ENCODE measurements around the gene SEZ6.
A peak's percentile ranks its signal among the peaks of the same experiment; 100 is the strongest.

SEZ6 gene

GRCh38 chr17:29032857-29033197 lies 27.0 kb upstream of the SEZ6 start:
- DNase-seq = no peak

GRCh38 chr17:29032013-29032856 lies 26.4 kb upstream of the SEZ6 start:
- no peak for DNase-seq

- no peak for DNase-seq
These were observed 25.7 kb upstream of the SEZ6 start for GRCh38 chr17:29031488-29031887.

GRCh38 chr17:29024316-29024952 lies 18.6 kb upstream of the SEZ6 start:
- no peak for DNase-seq

- no peak for DNase-seq
These were observed 16.2 kb upstream of the SEZ6 start for GRCh38 chr17:29022074-29022473.

- DNase-seq = no peak
These were observed 15.4 kb upstream of the SEZ6 start for GRCh38 chr17:29021226-29021625.

GRCh38 chr17:29020576-29020975 lies 14.7 kb upstream of the SEZ6 start:
- DNase-seq = no peak

- DNase-seq = no peak
These were observed 13.8 kb upstream of the SEZ6 start for GRCh38 chr17:29019475-29020181.

- DNase-seq = no peak
These were observed 13.1 kb upstream of the SEZ6 start for GRCh38 chr17:29018788-29019474.

- DNase-seq = no peak
These were observed 10.7 kb upstream of the SEZ6 start for GRCh38 chr17:29016345-29017210.

GRCh38 chr17:29014716-29015115 lies 8.9 kb upstream of the SEZ6 start:
- no peak for DNase-seq

- DNase-seq = no peak
These were observed 6.7 kb upstream of the SEZ6 start for GRCh38 chr17:29012535-29012934.

GRCh38 chr17:29010586-29010985 lies 4.8 kb upstream of the SEZ6 start:
- DNase-seq = no peak

GRCh38 chr17:29010129-29010528 lies 4.3 kb upstream of the SEZ6 start:
- DNase-seq = no peak

- DNase-seq = no peak
These were observed 2.8 kb upstream of the SEZ6 start for GRCh38 chr17:29008591-29008990.

GRCh38 chr17:29007860-29008455 lies 2.1 kb upstream of the SEZ6 start:
- no peak for DNase-seq

GRCh38 chr17:29007456-29007855 lies 1.6 kb upstream of the SEZ6 start:
- no peak for DNase-seq

- DNase-seq = no peak
These were observed 1.6 kb downstream of the SEZ6 start for GRCh38 chr17:29004081-29004692.

- DNase-seq = no peak
These were observed 2.5 kb downstream of the SEZ6 start for GRCh38 chr17:29003289-29003688.

- no peak for DNase-seq
These were observed 3.0 kb downstream of the SEZ6 start for GRCh38 chr17:29002811-29003210.

- no peak for DNase-seq
These were observed 4.9 kb downstream of the SEZ6 start for GRCh38 chr17:29000973-29001372.

GRCh38 chr17:28999206-28999605 lies 6.6 kb downstream of the SEZ6 start:
- peak; percentile 57 for DNase-seq

Measured in NCI-H1105 treated with DMSO at 0.1 percent for 48 hours (cell line).